GM12891 (cell line): ENCODE results near the gene WDR4.
"Not testable (repeated sequence)": the region's sequence is repeated elsewhere in the genome, so short reads cannot be mapped to it uniquely, and the experiment has no call there.

Experiments
- POLR2A ChIP-seq: IDR thresholded peaks from 2 replicates; pipeline ENCODE4 v1.6.1; 2011; ENCODE audit warnings: low read depth, low read length, control low read depth
- POLR2AphosphoS5 ChIP-seq: IDR thresholded peaks from 2 replicates; pipeline ENCODE4 v1.6.1; 2011; ENCODE audit warnings: low read depth, low read length, control low read depth
- POU2F2 ChIP-seq: IDR thresholded peaks from 2 replicates; pipeline ENCODE4 v1.6.1; 2011; ENCODE audit warnings: low read depth, mild to moderate bottlenecking, control low read depth, low read length, moderate library complexity
- TAF1 ChIP-seq: IDR thresholded peaks from 2 replicates; pipeline ENCODE4 v1.6.1; 2011; ENCODE audit warnings: low read depth, low read length, control low read depth

- not testable (repeated sequence) for TF ChIP-seq TAF1, POLR2A, POLR2AphosphoS5, POU2F2
Measured at GRCh38 chr21:42838212-42838690, 41.1 kb downstream of the WDR4 start.
